Psoas muscle (tissue), 8 donors: ENCODE data around the gene KRTAP17-1. TPM values are rescaled to one million over a fixed set of nuclear protein-coding genes. Genes with fewer than 3 reads are reported as not detected.

Experiments
- ATAC-seq, 4 donors: fragments of 200-7000 bp; cut with Tn5 transposase; one replicate each; pipeline ENCODE4 v1.9.1; 2020; ENCODE audit warnings: moderate library complexity in 3 of 4, mild to moderate bottlenecking in 2 of 4
- DNase-seq, 2 donors: peaks; one replicate each; pipeline ENCODE4 v3.0.0-alpha.2; 2020
- H3K27ac ChIP-seq: fragments of 200-600 bp; one replicate; pipeline ENCODE4 v1.8.0; 2022
- H3K27me3 ChIP-seq, 3 donors: fragments of 200-600 bp in 1 of 3; one replicate each; pipeline versions ENCODE4 v1.6.1 to v1.8.0; 2013 to 2022; ENCODE audit warnings: low read length in 2 of 3, mild to moderate bottlenecking in 2 of 3, moderate library complexity in 1 of 3; ENCODE audit not compliant: insufficient read depth in 3 of 3
- H3K36me3 ChIP-seq, 2 donors: fragments of 200-600 bp in 1 of 2; one replicate each; pipeline versions ENCODE4 v1.6.1 to v1.8.0; 2013 to 2022; ENCODE audit warnings: low read depth in 1 of 2, mild to moderate bottlenecking in 1 of 2, moderate library complexity in 1 of 2; ENCODE audit not compliant: insufficient read depth in 1 of 2
- H3K4me1 ChIP-seq: fragments of 200-600 bp; one replicate; pipeline ENCODE4 v1.8.0; 2022
- H3K4me3 ChIP-seq: fragments of 200-600 bp; one replicate; pipeline ENCODE4 v1.8.0; 2022; ENCODE audit warnings: mild to moderate bottlenecking
- H3K9me3 ChIP-seq: fragments of 200-600 bp; one replicate; pipeline ENCODE4 v1.8.0; 2022
- CTCF ChIP-seq: fragments of 200-600 bp; IDR thresholded peaks from one replicate; pipeline ENCODE4 v1.8.0; 2022; ENCODE audit warnings: antibody characterized with exemption
- WGBS, 3 donors: extraction: QIAGEN DNeasy Blood & Tissue Kit; methylation state at CpG; one replicate each; pipeline versions ENCODE4 v1.1.6 to v1.1.7; 2013; 5-methylcytosine and 5-hydroxymethylcytosine counted together
- intact Hi-C, 2 donors: fragments of 100-400 bp; cut with DNase I; formaldehyde crosslinking; loops; one replicate each; pipeline versions ENCODE4 v1.11.0 to v1.14.2; 2022
- polyA plus RNA-seq, 3 donors: library from polyadenylated mRNA; stranded (reverse); fragments of 200-250 nt; gene quantifications; one replicate each; pipeline ENCODE4 v1.2.3, GENCODE V29; 2013
- total RNA-seq, 4 donors: library from RNA; stranded (reverse); fragmentation: NEBNext Ultra II Directional in 2 of 4; extraction: Animal tissue kit (Norgen Biotek cat#: 25700) in 2 of 4; gene quantifications; one replicate each; pipeline versions ENCODE4 v1.2.1 to v1.2.4, GENCODE V29; 2021 to 2023
- donor health status: healthy with polysubstance abuse.
- donor health status: DM: no; HTN: no; CAD: no; lungs with moderate emphysema.
- donor health status: Bipolar disorder and iron deficiency.
- donor health status: healthy.
- donor health status: DM: yes; HTN: yes; CAD: no.
- donor health status: DM: no; HTN: no; CAD: no.
- donor health status: DM: no; HTN: no; CAD: no.
- donor health status: DM: yes; HTN: yes; CAD: no.

KRTAP17-1 gene
- total and polyA plus RNA-seq, 7 donors, result not detected

GRCh38 chr17:41339571-41340172, 24.2 kb upstream of the KRTAP17-1 start:
- DNase-seq (no peak), ATAC-seq (no peak)
- intact Hi-C loops, result no loop called here
- H3K4me1 ChIP-seq, result no peaks in the 10 kb centered on the region
- no peaks in the 10 kb centered on the region for H3K36me3 ChIP-seq
- no peaks in the 10 kb centered on the region for H3K27me3 ChIP-seq
- WGBS, 3 donors, result 44 to 65% (median 57%) methylated on average over 2 of the region's 2 CpGs
- TF ChIP-seq CTCF, result no peak
- H3K27ac ChIP-seq, result no peak overlapping the region
- H3K9me3 ChIP-seq, result no peaks in the 10 kb centered on the region
- H3K4me3 ChIP-seq, result no peak overlapping the region

DNA sequence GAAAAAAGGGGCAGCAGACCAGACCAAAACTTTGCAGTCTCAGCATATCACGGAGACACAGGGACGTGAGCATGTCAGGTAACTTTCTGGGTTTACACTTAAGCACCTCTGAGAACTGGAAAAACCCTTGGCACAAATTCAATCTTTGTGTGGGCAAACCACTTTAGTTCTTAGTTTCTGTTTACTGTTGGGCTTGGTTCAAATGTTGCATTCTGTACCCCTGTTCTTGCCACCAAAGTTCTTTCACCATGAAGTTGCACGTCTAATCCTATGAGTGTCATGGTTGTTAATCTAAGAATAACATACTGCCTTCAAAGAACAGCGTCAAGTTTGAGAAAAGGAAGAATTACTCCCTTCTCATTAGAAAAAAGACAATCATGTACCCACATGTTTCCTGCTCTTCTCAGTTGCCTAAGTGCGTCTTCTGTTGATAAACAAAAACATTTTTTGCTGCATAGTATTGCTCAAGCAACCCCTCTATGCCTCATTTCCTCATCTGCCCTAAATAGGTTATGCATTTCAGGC, 23.5 kb upstream of the KRTAP17-1 start:
- no peak overlapping the region for H3K27ac ChIP-seq
- TF ChIP-seq CTCF, result no peak
- DNase-seq (no peak), ATAC-seq (no peak)
- no peaks in the 10 kb centered on the region for H3K9me3 ChIP-seq
- no peaks in the 10 kb centered on the region for H3K36me3 ChIP-seq
- H3K4me3 ChIP-seq, result no peak overlapping the region
- no peaks in the 10 kb centered on the region for H3K4me1 ChIP-seq
- intact Hi-C loops, result no loop called here
- H3K27me3 ChIP-seq, result no peaks in the 10 kb centered on the region
- 48 to 60% (median 53%) methylated on average over 5 of the region's 5 CpGs for WGBS, 3 donors

- no peaks in the 10 kb centered on the region for H3K4me1 ChIP-seq
- DNase-seq, result no peak
- no peaks in the 10 kb centered on the region for H3K36me3 ChIP-seq
- H3K9me3 ChIP-seq, result no peaks in the 10 kb centered on the region
- WGBS, 3 donors, result 93 to 100% (median 93%) methylated on average over 1 of the region's 1 CpG
- no peak overlapping the region for H3K27ac ChIP-seq
- no peak for TF ChIP-seq CTCF
- intact Hi-C loops, result no loop called here
- H3K4me3 ChIP-seq, result no peak overlapping the region
- no peak for ATAC-seq
- H3K27me3 ChIP-seq, result no peaks in the 10 kb centered on the region
These were observed 20.2 kb upstream of the KRTAP17-1 start for GRCh38 chr17:41335747-41336146.

DNA sequence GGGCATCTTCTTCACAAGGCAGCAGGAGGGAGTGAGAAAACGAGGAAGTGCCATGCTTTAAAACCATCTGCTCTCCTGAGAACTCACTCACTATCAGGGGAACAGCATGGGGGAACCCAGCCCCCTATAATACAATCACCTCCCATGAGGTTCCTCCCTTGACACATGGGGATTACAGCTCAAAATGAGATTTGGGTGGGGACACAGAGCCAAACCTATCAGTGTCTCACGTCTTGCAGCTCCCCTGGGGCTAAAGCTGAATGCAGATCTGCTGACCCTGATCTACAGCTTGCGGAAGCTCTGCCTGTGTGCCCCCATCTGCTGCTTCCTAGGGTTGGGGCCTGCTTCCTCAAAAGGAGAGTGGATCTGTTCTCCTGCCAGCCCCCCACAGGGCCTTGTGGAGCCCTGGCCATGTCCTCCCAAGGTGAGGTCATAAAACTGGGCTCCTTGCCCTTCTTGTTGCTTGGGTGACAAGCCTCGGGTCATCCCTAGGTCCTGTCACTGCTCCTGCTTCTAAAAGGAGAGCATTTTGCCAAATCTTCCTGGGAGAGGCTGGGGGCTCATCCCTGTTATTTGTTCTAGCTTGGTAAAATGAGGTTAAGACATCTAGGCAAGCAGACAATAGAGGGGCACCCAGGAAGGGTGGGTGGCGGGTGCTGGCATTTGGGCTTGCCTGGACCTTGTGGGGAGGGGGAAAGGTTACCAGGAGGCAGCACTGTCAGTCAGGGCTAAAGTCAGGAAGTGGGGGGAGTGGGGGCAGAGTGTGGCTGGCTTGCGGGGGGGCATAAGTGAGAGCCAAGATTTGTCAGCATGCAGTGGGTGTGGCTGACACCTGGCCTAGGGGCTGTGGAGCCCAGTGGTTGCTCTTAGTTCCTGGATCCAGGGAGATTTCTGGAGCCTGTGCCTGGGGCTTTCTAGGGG, 19.1 kb upstream of the KRTAP17-1 start:
- Histone ChIP-seq H3K4me3 (no peak overlapping the region), H3K27me3 (no peaks in the 10 kb centered on the region), H3K27ac (no peak overlapping the region), H3K9me3 (no peaks in the 10 kb centered on the region), H3K36me3 (no peaks in the 10 kb centered on the region), H3K4me1 (no peaks in the 10 kb centered on the region)
- intact Hi-C loops, result no loop called here
- 69 to 83% (median 71%) methylated on average over 6 of the region's 6 CpGs for WGBS, 3 donors
- no peak for DNase-seq
- no peak for TF ChIP-seq CTCF
- no peak for ATAC-seq
